PC-9 (cell line): ENCODE measurements around the gene MAT1A. TPM values are rescaled to one million over a fixed set of nuclear protein-coding genes. Genes with fewer than 3 reads are reported as not detected.

Experiments
- BruUV-seq: library from RNA; stranded (reverse); fragments of 400-500 nt; replicated peaks from 2 replicates; lab custom pipeline; 2021; lab: Mats Ljungman, UMichigan
- CTCF ChIA-PET: fragments of 300-600 bp; sonication (Branson Sonifier 250); formaldehyde crosslinking; loops from one replicate; lab custom pipeline; 2022; ENCODE audit warnings: antibody characterized with exemption; lab: Charles Lee
- POLR2A ChIA-PET: fragments of 300-600 bp; sonication (Branson Sonifier 250); formaldehyde crosslinking; loops from one replicate; lab custom pipeline; 2022; ENCODE audit warnings: antibody characterized with exemption; ENCODE audit not compliant: unreplicated experiment; lab: Charles Lee
- DNase-seq, 2 experiments: peaks; one replicate each; pipeline versions ENCODE4 v3.0.0 to v3.0.0-alpha.2; 2015 to 2022; ENCODE audit warnings: mixed read lengths in 1 of 2
- H2AFZ ChIP-seq: fragments of 200-600 bp; sonication (generic); 2 replicates; pipeline ENCODE4 v1.8.1; 2017; ENCODE audit warnings: antibody characterized with exemption
- H3F3A ChIP-seq: fragments of 200-600 bp; sonication (generic); 2 replicates; pipeline ENCODE4 v1.8.1; 2017; ENCODE audit warnings: antibody characterized with exemption, mild to moderate bottlenecking, low read depth; ENCODE audit not compliant: insufficient read depth
- H3K27ac ChIP-seq: fragments of 200-600 bp; sonication (generic); 2 replicates; pipeline ENCODE4 v1.6.1; 2016; ENCODE audit warnings: mixed run types
- H3K27me3 ChIP-seq: fragments of 200-600 bp; sonication (generic); 2 replicates; pipeline ENCODE4 v1.6.1; 2016; ENCODE audit warnings: low read depth, mixed run types; ENCODE audit not compliant: insufficient read depth
- H3K36me3 ChIP-seq: fragments of 200-600 bp; sonication (generic); 2 replicates; pipeline ENCODE4 v1.6.1; 2016; ENCODE audit warnings: low read depth, mixed run types
- H3K4me1 ChIP-seq: fragments of 200-600 bp; sonication (generic); replicated peaks from 2 replicates; pipeline ENCODE4 v1.6.1; 2016; ENCODE audit warnings: mixed run types; ENCODE audit not compliant: insufficient read depth
- H3K4me2 ChIP-seq: fragments of 200-600 bp; sonication (generic); 2 replicates; pipeline ENCODE4 v1.6.1; 2017; ENCODE audit warnings: mixed run types
- H3K4me3 ChIP-seq: fragments of 200-600 bp; sonication (generic); 2 replicates; pipeline ENCODE4 v1.6.1; 2016; ENCODE audit warnings: mixed run types
- H3K79me2 ChIP-seq: fragments of 200-600 bp; sonication (generic); 2 replicates; pipeline ENCODE4 v1.6.1; 2017; ENCODE audit warnings: low read depth, mixed run types
- H3K9me2 ChIP-seq: fragments of 200-600 bp; sonication (generic); 2 replicates; pipeline ENCODE4 v1.8.1; 2017; ENCODE audit warnings: mild to moderate bottlenecking; ENCODE audit not compliant: insufficient read depth
- H3K9me3 ChIP-seq: fragments of 200-600 bp; sonication (generic); 2 replicates; pipeline ENCODE4 v1.8.1; 2016; ENCODE audit warnings: low read depth; ENCODE audit not compliant: insufficient read depth
- H4K20me1 ChIP-seq: fragments of 200-600 bp; sonication (generic); 2 replicates; pipeline ENCODE4 v1.8.1; 2017; ENCODE audit not compliant: insufficient read depth
- CTCF ChIP-seq: fragments of 200-600 bp; sonication (generic); conservative IDR thresholded peaks from 2 replicates; pipeline ENCODE4 v1.6.1; 2017; ENCODE audit warnings: mixed run types, antibody characterized with exemption, mild to moderate bottlenecking, moderate library complexity
- EZH2 ChIP-seq: fragments of 200-600 bp; sonication (generic); IDR thresholded peaks from 2 replicates; pipeline ENCODE4 v1.8.0; 2017; ENCODE audit warnings: antibody characterized with exemption, low read depth
- intact Hi-C: fragments of 100-400 bp; cut with micrococcal nuclease; formaldehyde crosslinking; loops from one replicate; pipeline ENCODE4 v1.10.0; 2022; ENCODE audit not compliant: unreplicated experiment
- total RNA-seq: library from RNA; stranded (reverse); gene quantifications from 2 replicates; pipeline ENCODE4 v1.2.3, GENCODE V29; 2021

The MAT1A gene
- total RNA-seq, 1 experiment from 2014 or later: not detected

- BruUV-seq: no TSS peak
- H3K4me1 ChIP-seq: no peaks in the 10 kb centered on the region
- no peak overlapping the region for H2AFZ ChIP-seq
- H4K20me1 ChIP-seq: no peaks in the 10 kb centered on the region
- H3K27ac ChIP-seq: no peak overlapping the region
- no peak overlapping the region for H3K4me2 ChIP-seq
- peaks cover 9% of the 10 kb centered on the region; the same call in 1 of the 2 replicates for H3K27me3 ChIP-seq
- H3K9me3 ChIP-seq: no peaks in the 10 kb centered on the region
- H3K36me3 ChIP-seq: no peaks in the 10 kb centered on the region
- DNase-seq: no peak
- H3K9me2 ChIP-seq: no peaks in the 10 kb centered on the region
- no peak overlapping the region for H3K4me3 ChIP-seq
- no peak for TF ChIP-seq EZH2
- TF ChIP-seq CTCF: no peak
- ChIA-PET CTCF (no interaction called here), POLR2A (no interaction called here)
- intact Hi-C loops: no loop called here
- no peaks in the 10 kb centered on the region for H3K79me2 ChIP-seq
- no peaks in the 10 kb centered on the region for H3F3A ChIP-seq
Observed at GRCh38 chr10:80284522-80284921, 4.9 kb downstream of the MAT1A start.

GRCh38 chr10:80283536-80284199, 5.8 kb downstream of the MAT1A start:
- no peaks in the 10 kb centered on the region for H3K9me2 ChIP-seq
- intact Hi-C loops: no loop called here
- CTCF ChIA-PET: no interaction called here

GRCh38 chr10:80283119-80283518, 6.3 kb downstream of the MAT1A start:
- ChIA-PET CTCF (no interaction called here), POLR2A (no interaction called here)
- no TSS peak for BruUV-seq
- Histone ChIP-seq H4K20me1 (no peaks in the 10 kb centered on the region), H3K79me2 (no peaks in the 10 kb centered on the region), H3K4me2 (no peak overlapping the region), H3K9me3 (no peaks in the 10 kb centered on the region), H3K27ac (no peak overlapping the region), H3K27me3 (peaks cover 9% of the 10 kb centered on the region; the same call in 1 of the 2 replicates), H3K4me3 (no peak overlapping the region), H2AFZ (no peak overlapping the region), H3F3A (no peaks in the 10 kb centered on the region), H3K4me1 (no peaks in the 10 kb centered on the region), H3K9me2 (no peaks in the 10 kb centered on the region), H3K36me3 (no peaks in the 10 kb centered on the region)
- intact Hi-C loops: no loop called here
- DNase-seq: no peak
- TF ChIP-seq EZH2: no peak
- no peak for TF ChIP-seq CTCF

More at GRCh38 chr10:80283536-80284199, 5.8 kb downstream of the MAT1A start:
- Histone ChIP-seq H4K20me1 (no peaks in the 10 kb centered on the region), H3K27ac (no peak overlapping the region), H3F3A (no peaks in the 10 kb centered on the region), H3K36me3 (no peaks in the 10 kb centered on the region), H3K9me3 (no peaks in the 10 kb centered on the region), H2AFZ (no peak overlapping the region), H3K4me3 (no peak overlapping the region), H3K79me2 (no peaks in the 10 kb centered on the region), H3K27me3 (peaks cover 6% of the 10 kb centered on the region; the same call in 1 of the 2 replicates), H3K4me2 (no peak overlapping the region), H3K4me1 (no peaks in the 10 kb centered on the region)
- POLR2A ChIA-PET: no interaction called here
- BruUV-seq: no TSS peak
- TF ChIP-seq EZH2 (no peak), CTCF (no peak)
- no peak for DNase-seq
